Measurements from ENCODE around the gene TMEM163. TPM values are rescaled to one million over a fixed set of nuclear protein-coding genes. Genes with fewer than 3 reads are reported as not detected.

Gene TMEM163
- 1.9 and 4.3 TPM in 2 replicates for total RNA-seq

GRCh38 chr2:134718817-134719814 is at the start of gene TMEM163:
Gene TMEM163, minus strand, starts transcription at chr2:134719000.

Other genes starting within 250 kb of the TMEM163 start
- not detected in 2 replicates for gene ACMSD, start 119.6 kb upstream of the TMEM163 start, total RNA-seq
- gene CCNT2, start 199.8 kb upstream of the TMEM163 start, total RNA-seq: 24.4 and 28.7 TPM in 2 replicates

Data from epithelial cell of umbilical artery (primary cell).